A549 (cell line): ENCODE measurements around the gene DNAJC22.

Experiments used
- CHD4 ChIP-seq: fragments of 200-600 bp; sonication (generic); IDR thresholded peaks from 2 replicates; pipeline ENCODE4 v1.6.1; 2016; ENCODE audit warnings: antibody characterized with exemption, mild to moderate bottlenecking, borderline replicate concordance
- CTCF ChIP-seq: fragments of >200 bp; sonication (Bioruptor Twin); formaldehyde crosslinking; IDR thresholded peaks from 3 replicates; pipeline ENCODE4 v1.5.1; 2016
- E2F6 ChIP-seq: IDR thresholded peaks from 2 replicates; pipeline ENCODE4 v1.6.1; 2012; ENCODE audit warnings: low read depth, borderline replicate concordance
- HMGXB4 ChIP-seq: fragments of 250-450 bp; sonication (Bioruptor Pico); IDR thresholded peaks from 2 replicates; pipeline ENCODE4 v1.5.0; 2021; ENCODE audit warnings: mild to moderate bottlenecking, moderate library complexity, borderline replicate concordance
- HOXA7 ChIP-seq: fragments of 250-450 bp; sonication (Bioruptor Pico); IDR thresholded peaks from 2 replicates; pipeline ENCODE4 v1.5.0; 2020; ENCODE audit warnings: mild to moderate bottlenecking, moderate library complexity
- HOXB5 ChIP-seq: fragments of 250-450 bp; sonication (Bioruptor Pico); IDR thresholded peaks from 2 replicates; pipeline ENCODE4 v1.5.0; 2020; ENCODE audit warnings: mild to moderate bottlenecking, moderate library complexity
- NFE2L2 ChIP-seq: fragments of 150-350 bp; conservative IDR thresholded peaks from 2 replicates; pipeline ENCODE4 v1.6.1; 2014; ENCODE audit warnings: low read length
- NR3C1 ChIP-seq: fragments of >200 bp; sonication (Bioruptor Twin); formaldehyde crosslinking; IDR thresholded peaks from 3 replicates; pipeline ENCODE4 v1.6.1; 2017
- POLR2A ChIP-seq: IDR thresholded peaks from 2 replicates; pipeline ENCODE4 v1.6.1; 2012; ENCODE audit warnings: mild to moderate bottlenecking, low read length
- RAD21 ChIP-seq, 2 experiments: fragments of >200 bp in 1 of 2; sonication (Bioruptor Twin) in 1 of 2; formaldehyde crosslinking in 1 of 2; IDR thresholded peaks in 1 of 2; conservative IDR thresholded peaks in 1 of 2; 2 replicates in 1 of 2; 3 replicates in 1 of 2; pipeline ENCODE4 v1.6.1; 2012 to 2018; ENCODE audit warnings: inconsistent platforms in 1 of 2
- RCOR1 ChIP-seq: fragments of 150-350 bp; IDR thresholded peaks from 2 replicates; pipeline ENCODE4 v1.6.1; 2014; ENCODE audit warnings: antibody characterized with exemption, low read length, low read depth
- SREBF2 ChIP-seq: fragments of 450-650 bp; IDR thresholded peaks from 2 replicates; pipeline ENCODE4 v1.6.1; 2014; ENCODE audit warnings: mild to moderate bottlenecking, moderate library complexity
- ZSCAN20 ChIP-seq: fragments of 250-450 bp; sonication (Bioruptor Pico); IDR thresholded peaks from 2 replicates; pipeline ENCODE4 v1.8.0; 2022; ENCODE audit warnings: mild to moderate bottlenecking, moderate library complexity

- TF ChIP-seq CTCF: no peak
- TF ChIP-seq HOXA7: no peak
- no peak for TF ChIP-seq E2F6
- no peak for TF ChIP-seq RAD21 (conservative IDR thresholded peaks at IDR 0.05 in 1 of 2, IDR thresholded peaks at IDR 0.05 in 1 of 2)
- TF ChIP-seq ZSCAN20 (CRISPR knock-in tag): no peak
- no peak for TF ChIP-seq NFE2L2
- TF ChIP-seq HOXB5 (CRISPR knock-in tag): no peak
- no peak for TF ChIP-seq RCOR1
- TF ChIP-seq SREBF2: no peak
- no peak for TF ChIP-seq POLR2A
- TF ChIP-seq HMGXB4 (CRISPR knock-in tag): no peak
- TF ChIP-seq NR3C1: no peak
- no peak for TF ChIP-seq CHD4
These were observed 5.7 kb downstream of the DNAJC22 start for GRCh38 chr12:49352351-49352750.
